ENCODE measurements around the gene ANKRD13B.

The ANKRD13B gene

DNA sequence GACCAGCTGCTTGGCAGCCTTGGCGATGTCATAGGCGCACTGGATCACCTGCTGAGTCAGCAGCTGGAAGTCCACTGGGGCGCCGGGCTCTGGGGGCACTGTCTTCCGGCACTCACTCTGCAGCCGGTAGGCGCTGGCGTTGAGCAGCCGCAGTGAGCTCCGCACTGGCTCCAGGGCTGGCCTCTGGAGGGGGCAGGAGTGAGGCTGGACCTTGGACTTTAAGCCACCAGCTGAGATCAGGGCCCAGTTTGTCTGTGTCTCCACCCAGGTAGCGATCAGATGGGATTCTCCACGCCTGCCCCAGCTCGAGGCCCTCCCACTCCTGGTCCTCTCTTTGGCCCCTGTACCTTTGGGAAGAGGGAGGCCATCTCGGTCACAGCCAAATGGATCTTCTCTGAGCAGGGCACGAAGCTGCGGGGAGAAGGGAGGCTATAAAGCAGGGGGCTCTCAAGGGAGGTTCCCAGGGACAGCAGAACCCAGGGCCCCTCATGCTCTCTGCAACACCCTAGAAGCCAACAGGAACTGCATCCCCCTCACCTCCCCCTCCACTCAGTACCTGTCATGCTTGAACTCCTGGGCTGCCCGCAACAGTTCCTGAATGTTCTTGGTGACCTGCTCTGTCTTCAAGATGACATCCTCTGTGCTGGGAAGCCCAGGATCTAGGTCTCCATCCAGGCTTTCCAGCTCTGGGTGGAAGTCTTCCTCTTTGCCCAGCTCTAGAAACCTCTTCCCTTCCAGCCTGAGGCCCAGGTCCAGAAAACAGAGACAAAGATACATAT is 18.0 kb upstream of the ANKRD13B start:
- peaks cover 16 to 62% of the 10 kb centered on the region in 2 donors for H3K36me3 ChIP-seq (ENCODE audit: control insufficient read depth in 1 of 2, insufficient read depth in 2 of 2, low read length in 2 of 2)
- peak overlapping the region; percentile 18 to 34 for H3K9ac ChIP-seq (ENCODE audit: low read depth in 1 of 2, low read length in 2 of 2)
- no peaks in the 10 kb centered on the region for H3K9me3 ChIP-seq (ENCODE audit: control insufficient read depth in 1 of 2, low read length in 2 of 2)

GRCh38 chr17:29575511-29576213 is 17.3 kb upstream of the ANKRD13B start:
- Histone ChIP-seq H3K9ac (ENCODE audit: low read depth in 1 of 2, low read length in 2 of 2) (no peak overlapping the region), H3K36me3 (ENCODE audit: control insufficient read depth in 1 of 2, insufficient read depth in 2 of 2, low read length in 2 of 2) (peaks cover 14 to 62% of the 10 kb centered on the region in 2 donors), H3K4me3 (ENCODE audit: low read depth in 1 of 2, low read length in 2 of 2) (no peak overlapping the region), H3K9me3 (ENCODE audit: control insufficient read depth in 1 of 2, low read length in 2 of 2) (no peaks in the 10 kb centered on the region), H3K27me3 (ENCODE audit: control insufficient read depth in 1 of 2, insufficient read depth in 2 of 2, low read length in 2 of 2) (no peaks in the 10 kb centered on the region), H3K4me1 (ENCODE audit: control insufficient read depth in 1 of 2, insufficient read depth in 2 of 2, low read length in 2 of 2) (peaks cover 19 to 35% of the 10 kb centered on the region in 2 donors), H3K27ac (ENCODE audit: low read depth, low read length) (no peak overlapping the region)

More for the DNA sequence above, 18.0 kb upstream of the ANKRD13B start:
- Histone ChIP-seq H3K4me1 (ENCODE audit: control insufficient read depth in 1 of 2, insufficient read depth in 2 of 2, low read length in 2 of 2) (peaks cover 19 to 39% of the 10 kb centered on the region in 2 donors), H3K27me3 (ENCODE audit: control insufficient read depth in 1 of 2, insufficient read depth in 2 of 2, low read length in 2 of 2) (no peaks in the 10 kb centered on the region), H3K4me3 (ENCODE audit: low read depth in 1 of 2, low read length in 2 of 2) (no peak overlapping the region), H3K27ac (ENCODE audit: low read depth, low read length) (no peak overlapping the region)

DNA sequence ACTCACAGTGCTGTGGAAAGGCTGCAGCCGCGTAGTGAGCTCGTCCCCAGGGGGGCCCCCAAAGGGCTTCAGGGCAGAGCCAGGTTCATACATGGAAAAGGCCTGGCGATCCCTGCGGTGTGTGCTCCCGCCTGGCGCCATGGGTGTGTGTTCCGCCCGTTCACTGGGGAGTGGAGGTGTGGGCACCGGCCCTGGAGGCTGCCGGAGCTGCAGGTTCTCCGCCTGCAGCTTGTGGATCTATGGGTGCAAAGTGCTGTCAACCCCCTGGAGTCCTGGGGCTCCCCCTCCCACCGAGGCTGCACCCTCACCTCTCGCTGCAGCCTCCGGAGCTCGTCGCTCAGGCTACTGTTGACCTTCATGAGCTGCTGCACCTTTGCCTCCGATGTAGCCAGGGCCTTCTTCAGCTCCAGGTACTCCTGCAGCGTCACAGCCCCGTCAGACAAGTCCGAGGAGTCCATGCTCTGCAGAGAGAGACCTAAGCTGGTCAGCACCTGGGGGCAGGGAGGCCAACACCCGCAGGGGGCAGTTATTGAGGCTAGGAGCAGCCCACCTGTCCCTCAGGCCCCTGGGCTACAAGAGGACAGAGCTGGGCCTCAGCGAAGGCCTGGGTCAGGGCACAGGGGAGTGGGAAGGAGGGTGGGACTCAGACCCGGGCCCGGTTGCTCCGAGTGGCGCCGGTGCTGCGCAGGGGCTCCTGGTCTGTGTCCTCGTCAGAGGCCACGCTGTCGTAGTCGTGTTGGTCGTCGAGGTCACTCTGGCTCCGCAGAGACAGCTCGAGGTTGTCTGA is 16.5 kb upstream of the ANKRD13B start:
- no peaks in the 10 kb centered on the region for H3K27me3 ChIP-seq (ENCODE audit: control insufficient read depth in 1 of 2, insufficient read depth in 2 of 2, low read length in 2 of 2)
- H3K36me3 ChIP-seq (ENCODE audit: control insufficient read depth in 1 of 2, insufficient read depth in 2 of 2, low read length in 2 of 2): peaks cover 10 to 62% of the 10 kb centered on the region in 2 donors
- H3K4me3 ChIP-seq (ENCODE audit: low read depth in 1 of 2, low read length in 2 of 2): no peak overlapping the region
- H3K9me3 ChIP-seq (ENCODE audit: control insufficient read depth in 1 of 2, low read length in 2 of 2): no peaks in the 10 kb centered on the region
- H3K27ac ChIP-seq (ENCODE audit: low read depth, low read length): no peak overlapping the region
- H3K9ac ChIP-seq (ENCODE audit: low read depth in 1 of 2, low read length in 2 of 2): no peak overlapping the region
- H3K4me1 ChIP-seq (ENCODE audit: control insufficient read depth in 1 of 2, insufficient read depth in 2 of 2, low read length in 2 of 2): peaks cover 19 to 28% of the 10 kb centered on the region in 2 donors

GRCh38 chr17:29577001-29577370 is 15.9 kb upstream of the ANKRD13B start:
- Histone ChIP-seq H3K27ac (ENCODE audit: low read depth, low read length) (no peak overlapping the region), H3K4me3 (ENCODE audit: low read depth in 1 of 2, low read length in 2 of 2) (no peak overlapping the region), H3K9me3 (ENCODE audit: control insufficient read depth in 1 of 2, low read length in 2 of 2) (no peaks in the 10 kb centered on the region), H3K4me1 (ENCODE audit: control insufficient read depth in 1 of 2, insufficient read depth in 2 of 2, low read length in 2 of 2) (peaks cover 19 to 22% of the 10 kb centered on the region in 2 donors), H3K27me3 (ENCODE audit: control insufficient read depth in 1 of 2, insufficient read depth in 2 of 2, low read length in 2 of 2) (no peaks in the 10 kb centered on the region), H3K9ac (ENCODE audit: low read depth in 1 of 2, low read length in 2 of 2) (no peak overlapping the region), H3K36me3 (ENCODE audit: control insufficient read depth in 1 of 2, insufficient read depth in 2 of 2, low read length in 2 of 2) (peaks cover 13 to 59% of the 10 kb centered on the region in 2 donors)

GRCh38 chr17:29577385-29578211 is 15.3 kb upstream of the ANKRD13B start:
- H3K9me3 ChIP-seq (ENCODE audit: control insufficient read depth in 1 of 2, low read length in 2 of 2): no peaks in the 10 kb centered on the region
- no peak overlapping the region for H3K9ac ChIP-seq (ENCODE audit: low read depth in 1 of 2, low read length in 2 of 2)
- no peak overlapping the region for H3K27ac ChIP-seq (ENCODE audit: low read depth, low read length)
- no peaks in the 10 kb centered on the region for H3K27me3 ChIP-seq (ENCODE audit: control insufficient read depth in 1 of 2, insufficient read depth in 2 of 2, low read length in 2 of 2)
- peaks cover 15 to 64% of the 10 kb centered on the region in 2 donors for H3K36me3 ChIP-seq (ENCODE audit: control insufficient read depth in 1 of 2, insufficient read depth in 2 of 2, low read length in 2 of 2)
- H3K4me1 ChIP-seq (ENCODE audit: control insufficient read depth in 1 of 2, insufficient read depth in 2 of 2, low read length in 2 of 2): peaks cover 18 to 19% of the 10 kb centered on the region in 2 donors
- no peak overlapping the region for H3K4me3 ChIP-seq (ENCODE audit: low read depth in 1 of 2, low read length in 2 of 2)

- Histone ChIP-seq H3K27ac (ENCODE audit: low read depth, low read length) (no peak overlapping the region), H3K9ac (ENCODE audit: low read depth in 1 of 2, low read length in 2 of 2) (no peak overlapping the region), H3K9me3 (ENCODE audit: control insufficient read depth in 1 of 2, low read length in 2 of 2) (no peaks in the 10 kb centered on the region), H3K27me3 (ENCODE audit: control insufficient read depth in 1 of 2, insufficient read depth in 2 of 2, low read length in 2 of 2) (no peaks in the 10 kb centered on the region), H3K4me3 (ENCODE audit: low read depth in 1 of 2, low read length in 2 of 2) (no peak overlapping the region), H3K36me3 (ENCODE audit: control insufficient read depth in 1 of 2, insufficient read depth in 2 of 2, low read length in 2 of 2) (peaks cover 15 to 63% of the 10 kb centered on the region in 2 donors), H3K4me1 (ENCODE audit: control insufficient read depth in 1 of 2, insufficient read depth in 2 of 2, low read length in 2 of 2) (peaks cover 15% of the 10 kb centered on the region in 2 donors)
Measured at GRCh38 chr17:29578626-29579485, 14.1 kb upstream of the ANKRD13B start.

DNA sequence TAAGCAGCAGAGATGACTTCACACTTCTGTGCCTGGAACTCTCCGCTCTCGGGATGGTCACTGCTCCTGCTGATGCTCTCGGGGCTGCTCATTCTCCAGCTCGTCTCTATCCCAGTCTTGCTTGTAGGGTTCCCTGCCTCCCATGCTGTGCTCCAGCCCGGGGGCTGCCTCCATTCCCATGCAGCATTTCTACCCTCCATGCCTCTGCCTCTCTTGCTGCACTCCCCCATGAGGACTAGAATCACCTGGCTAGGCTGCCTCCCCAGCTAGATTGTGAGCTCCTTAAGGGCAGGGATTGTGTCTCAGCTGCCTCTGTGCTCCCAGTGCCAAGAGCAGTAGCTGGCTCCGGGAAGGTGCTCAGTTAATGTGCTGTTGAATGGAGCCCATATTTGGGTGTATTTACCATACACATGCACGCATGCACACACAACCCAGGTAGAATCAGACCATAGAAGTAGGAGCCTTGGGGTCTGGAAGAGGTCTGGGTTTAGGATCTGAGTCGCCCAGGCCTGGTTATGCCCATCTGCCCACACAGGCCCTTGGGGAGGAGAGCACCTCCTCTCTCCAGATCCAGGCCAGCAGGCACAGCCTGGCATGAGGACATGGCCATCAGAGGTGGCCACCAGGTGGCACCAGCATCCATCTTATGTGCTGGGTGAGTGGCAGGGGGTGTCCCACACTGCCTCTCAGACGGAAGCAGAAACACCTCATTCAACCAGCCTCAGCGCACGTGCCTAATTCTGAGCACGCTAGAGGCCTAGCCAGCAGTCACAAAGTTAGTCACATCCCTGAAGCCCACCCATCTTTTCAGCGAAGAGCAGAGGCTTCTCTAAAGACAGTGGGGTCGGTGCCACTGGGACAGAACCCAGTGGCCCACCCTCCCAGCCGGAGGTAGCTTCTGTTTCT is 12.8 kb upstream of the ANKRD13B start:
- no peak overlapping the region for H3K27ac ChIP-seq (ENCODE audit: low read depth, low read length)
- no peaks in the 10 kb centered on the region for H3K9me3 ChIP-seq (ENCODE audit: control insufficient read depth in 1 of 2, low read length in 2 of 2)
- peaks cover 6 to 8% of the 10 kb centered on the region in 2 donors for H3K4me1 ChIP-seq (ENCODE audit: control insufficient read depth in 1 of 2, insufficient read depth in 2 of 2, low read length in 2 of 2)
- no peaks in the 10 kb centered on the region for H3K27me3 ChIP-seq (ENCODE audit: control insufficient read depth in 1 of 2, insufficient read depth in 2 of 2, low read length in 2 of 2)
- H3K36me3 ChIP-seq (ENCODE audit: control insufficient read depth in 1 of 2, insufficient read depth in 2 of 2, low read length in 2 of 2): peaks cover 15 to 53% of the 10 kb centered on the region in 2 donors
- no peak overlapping the region for H3K4me3 ChIP-seq (ENCODE audit: low read depth in 1 of 2, low read length in 2 of 2)
- no peak overlapping the region for H3K9ac ChIP-seq (ENCODE audit: low read depth in 1 of 2, low read length in 2 of 2)

DNA sequence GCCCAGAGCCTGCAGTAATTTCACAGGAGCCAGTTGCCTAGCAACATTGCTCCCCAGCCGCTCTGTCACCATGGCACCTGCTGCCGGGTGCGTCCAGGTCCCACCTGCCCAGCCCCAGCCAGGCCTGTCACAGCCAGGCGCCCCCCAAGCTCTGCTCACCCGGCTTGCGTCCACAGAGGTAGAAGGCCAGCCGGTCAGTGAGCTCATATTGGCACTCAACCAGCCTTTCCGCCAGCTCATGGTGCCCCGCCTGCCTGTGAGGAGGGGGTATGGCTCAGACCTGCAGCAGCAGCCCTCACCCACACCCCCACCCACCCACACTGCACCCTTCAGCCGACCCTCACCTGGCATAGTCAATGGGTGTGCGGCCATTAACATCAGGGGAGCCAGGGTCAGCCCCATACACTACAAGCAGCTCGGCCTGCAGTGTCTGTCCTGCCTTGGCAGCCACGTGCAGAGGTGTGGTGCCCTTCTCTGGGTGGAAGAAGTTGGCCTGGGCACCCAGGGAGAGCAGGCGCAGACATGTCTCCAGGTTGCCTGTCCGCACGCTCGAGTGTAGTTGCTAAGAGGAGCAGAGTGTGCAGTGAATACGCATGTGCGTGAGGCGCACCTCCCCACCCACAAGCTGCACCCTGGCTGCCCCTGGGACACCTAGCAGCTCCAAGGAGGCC is 11.2 kb upstream of the ANKRD13B start:
- H3K4me1 ChIP-seq (ENCODE audit: control insufficient read depth in 1 of 2, insufficient read depth in 2 of 2, low read length in 2 of 2): peaks cover 12 to 13% of the 10 kb centered on the region in 2 donors
- no peak overlapping the region for H3K4me3 ChIP-seq (ENCODE audit: low read depth in 1 of 2, low read length in 2 of 2)
- H3K27me3 ChIP-seq (ENCODE audit: control insufficient read depth in 1 of 2, insufficient read depth in 2 of 2, low read length in 2 of 2): no peaks in the 10 kb centered on the region
- H3K9ac ChIP-seq (ENCODE audit: low read depth in 1 of 2, low read length in 2 of 2): no peak overlapping the region
- H3K36me3 ChIP-seq (ENCODE audit: control insufficient read depth in 1 of 2, insufficient read depth in 2 of 2, low read length in 2 of 2): peaks cover 15 to 37% of the 10 kb centered on the region in 2 donors
- H3K9me3 ChIP-seq (ENCODE audit: control insufficient read depth in 1 of 2, low read length in 2 of 2): no peaks in the 10 kb centered on the region
- H3K27ac ChIP-seq (ENCODE audit: low read depth, low read length): no peak overlapping the region

Measured in duodenal mucosa (tissue), 2 donors.